NCI-H1092 (cell line): Measurements from ENCODE around the gene FCRL6.

Experiments
- DNase-seq: peaks from one replicate; lab custom pipeline; 2025; lab: John Stamatoyannopoulos, UW

The FCRL6 gene

GRCh38 chr1:159802111-159802510, at the start of gene FCRL6:
TSS of gene FCRL6 (plus strand) at chr1:159802360. CDS start at chr1:159802425, 65 bp downstream.
- no peak for DNase-seq

GRCh38 chr1:159753386-159753785, 48.8 kb upstream of the FCRL6 start:
- DNase-seq: no peak

- DNase-seq: no peak
Observed at GRCh38 chr1:159755451-159756007, 46.6 kb upstream of the FCRL6 start.

- no peak for DNase-seq
Observed at GRCh38 chr1:159756397-159756796, 45.8 kb upstream of the FCRL6 start.

GRCh38 chr1:159763686-159764085, 38.5 kb upstream of the FCRL6 start:
- DNase-seq: no peak

GRCh38 chr1:159765806-159766205, 36.4 kb upstream of the FCRL6 start:
- DNase-seq: no peak

- DNase-seq: no peak
Observed at GRCh38 chr1:159771127-159771895, 30.8 kb upstream of the FCRL6 start.

GRCh38 chr1:159774465-159774864, 27.7 kb upstream of the FCRL6 start:
- no peak for DNase-seq

- no peak for DNase-seq
Observed at GRCh38 chr1:159775716-159776115, 26.4 kb upstream of the FCRL6 start.

GRCh38 chr1:159778266-159778665, 23.9 kb upstream of the FCRL6 start:
- DNase-seq: no peak

- no peak for DNase-seq
Observed at GRCh38 chr1:159779403-159779851, 22.7 kb upstream of the FCRL6 start.

GRCh38 chr1:159780583-159781582, 21.3 kb upstream of the FCRL6 start, which contains the start of gene DUSP23:
TSS of gene DUSP23 (plus strand) at chr1:159780962. CDS start at chr1:159781101, 139 bp downstream.
- DNase-seq: peak; percentile 96

GRCh38 chr1:159781992-159782391, 20.2 kb upstream of the FCRL6 start:
- DNase-seq: no peak

- no peak for DNase-seq
Observed at GRCh38 chr1:159783724-159784123, 18.4 kb upstream of the FCRL6 start.

GRCh38 chr1:159786465-159786864, 15.7 kb upstream of the FCRL6 start:
- no peak for DNase-seq

GRCh38 chr1:159786966-159787365, 15.2 kb upstream of the FCRL6 start:
- no peak for DNase-seq

GRCh38 chr1:159790237-159790917, 11.8 kb upstream of the FCRL6 start:
- no peak for DNase-seq

GRCh38 chr1:159791031-159791430, 11.1 kb upstream of the FCRL6 start:
- no peak for DNase-seq

- no peak for DNase-seq
Observed at GRCh38 chr1:159791461-159791860, 10.7 kb upstream of the FCRL6 start.

GRCh38 chr1:159795534-159795933, 6.6 kb upstream of the FCRL6 start:
- DNase-seq: no peak

- peak; percentile 79 for DNase-seq
Observed at GRCh38 chr1:159798893-159799292, 3.3 kb upstream of the FCRL6 start.
